Liver (tissue), 9 donors: Measurements from ENCODE around the gene RASSF3. TPM values are rescaled to one million over a fixed set of nuclear protein-coding genes. Genes with fewer than 3 reads are reported as not detected.

Experiments
- DNase-seq: peaks from one replicate; pipeline ENCODE4 v3.0.0-alpha.2; 2017; ENCODE audit warnings: low spot score
- H3K27ac ChIP-seq, 2 donors: one replicate each; pipeline ENCODE4 v1.7.0; 2013; ENCODE audit warnings: inconsistent platforms in 2 of 2, low read length in 2 of 2, control low read depth in 1 of 2, low read depth in 1 of 2, mild to moderate bottlenecking in 1 of 2
- H3K27me3 ChIP-seq, 4 donors: one replicate each; pipeline versions ENCODE4 v1.6.1 to v1.7.0; 2013; ENCODE audit warnings: low read length in 3 of 4, inconsistent platforms in 1 of 4, mild to moderate bottlenecking in 1 of 4, moderate library complexity in 1 of 4; ENCODE audit not compliant: control insufficient read depth in 4 of 4, insufficient read depth in 4 of 4
- H3K36me3 ChIP-seq, 4 donors: one replicate each; pipeline versions ENCODE4 v1.6.1 to v1.7.0; 2013; ENCODE audit warnings: low read length in 3 of 4, mild to moderate bottlenecking in 3 of 4, low read depth in 1 of 4, moderate library complexity in 1 of 4; ENCODE audit not compliant: control insufficient read depth in 4 of 4, insufficient read depth in 3 of 4
- H3K4me1 ChIP-seq, 4 donors: one replicate each; pipeline versions ENCODE4 v1.6.1 to v1.7.0; 2013; ENCODE audit warnings: low read length in 3 of 4, mild to moderate bottlenecking in 3 of 4, moderate library complexity in 1 of 4; ENCODE audit not compliant: control insufficient read depth in 4 of 4, insufficient read depth in 4 of 4
- H3K4me3 ChIP-seq, 3 donors: one replicate each; pipeline versions ENCODE4 v1.6.1 to v1.7.0; 2013; ENCODE audit warnings: low read length in 3 of 3, control low read depth in 1 of 3, low read depth in 1 of 3, mild to moderate bottlenecking in 1 of 3
- H3K9ac ChIP-seq, 2 donors: one replicate each; pipeline ENCODE4 v1.7.0; 2013; ENCODE audit warnings: low read length in 2 of 2, mild to moderate bottlenecking in 2 of 2, moderate library complexity in 2 of 2, control low read depth in 1 of 2, low read depth in 1 of 2
- H3K9me3 ChIP-seq, 4 donors: one replicate each; pipeline versions ENCODE4 v1.6.1 to v1.7.0; 2013; ENCODE audit warnings: low read length in 3 of 4; ENCODE audit not compliant: control insufficient read depth in 4 of 4
- ATF3 ChIP-seq: IDR thresholded peaks from 2 replicates; pipeline ENCODE4 v1.6.1; 2016; ENCODE audit warnings: antibody characterized with exemption
- CTCF ChIP-seq: fragments of 150-350 bp; IDR thresholded peaks from 2 replicates; pipeline ENCODE4 v1.5.1; 2017; ENCODE audit warnings: improper control_type of control experiment, low read depth, low read length; ENCODE audit not compliant: missing input control
- EGR1 ChIP-seq, 2 donors: IDR thresholded peaks; 2 replicates each; pipeline ENCODE4 v1.6.1; 2016 to 2018; ENCODE audit warnings: antibody characterized with exemption in 2 of 2, low read depth in 2 of 2
- FOXA1 ChIP-seq: IDR thresholded peaks from 2 replicates; pipeline ENCODE4 v1.6.1; 2016; ENCODE audit warnings: antibody characterized with exemption
- FOXA2 ChIP-seq: IDR thresholded peaks from 2 replicates; pipeline ENCODE4 v1.6.1; 2016; ENCODE audit warnings: antibody characterized with exemption
- GABPA ChIP-seq, 2 donors: IDR thresholded peaks in 1 of 2; conservative IDR thresholded peaks in 1 of 2; 2 replicates each; pipeline ENCODE4 v1.6.1; 2016; ENCODE audit warnings: antibody characterized with exemption in 2 of 2, mild to moderate bottlenecking in 1 of 2, moderate library complexity in 1 of 2
- HNF4A ChIP-seq, 2 donors: conservative IDR thresholded peaks; 2 replicates each; pipeline ENCODE4 v1.6.1; 2016; ENCODE audit warnings: antibody characterized with exemption in 2 of 2, mild to moderate bottlenecking in 2 of 2
- HNF4G ChIP-seq: IDR thresholded peaks from 2 replicates; pipeline ENCODE4 v1.6.1; 2016; ENCODE audit warnings: antibody characterized with exemption
- JUND ChIP-seq, 2 donors: IDR thresholded peaks; 2 replicates each; pipeline ENCODE4 v1.6.1; 2016; ENCODE audit warnings: antibody characterized with exemption in 2 of 2
- MAX ChIP-seq: IDR thresholded peaks from 2 replicates; pipeline ENCODE4 v1.6.1; 2016; ENCODE audit warnings: antibody characterized with exemption
- NR2F2 ChIP-seq: IDR thresholded peaks from 2 replicates; pipeline ENCODE4 v1.6.1; 2016; ENCODE audit warnings: antibody characterized with exemption
- RAD21 ChIP-seq, 2 donors: IDR thresholded peaks; 2 replicates each; pipeline ENCODE4 v1.6.1; 2016; ENCODE audit warnings: antibody characterized with exemption in 2 of 2, mild to moderate bottlenecking in 2 of 2
- REST ChIP-seq: IDR thresholded peaks from 2 replicates; pipeline ENCODE4 v1.6.1; 2016; ENCODE audit warnings: antibody characterized with exemption, mild to moderate bottlenecking
- RXRA ChIP-seq, 2 donors: IDR thresholded peaks; 2 replicates each; pipeline ENCODE4 v1.6.1; 2017 to 2018; ENCODE audit warnings: antibody characterized with exemption in 2 of 2, mild to moderate bottlenecking in 1 of 2
- SP1 ChIP-seq: IDR thresholded peaks from 2 replicates; pipeline ENCODE4 v1.6.1; 2018; ENCODE audit warnings: antibody characterized with exemption, mild to moderate bottlenecking
- TAF1 ChIP-seq: conservative IDR thresholded peaks from 2 replicates; pipeline ENCODE4 v1.6.1; 2016; ENCODE audit warnings: antibody characterized with exemption, mild to moderate bottlenecking
- YY1 ChIP-seq: IDR thresholded peaks from 2 replicates; pipeline ENCODE4 v1.6.1; 2016; ENCODE audit warnings: antibody characterized with exemption, mild to moderate bottlenecking
- ZBTB33 ChIP-seq: IDR thresholded peaks from 2 replicates; pipeline ENCODE4 v1.6.1; 2016; ENCODE audit warnings: antibody characterized with exemption
- WGBS: extraction: QIAGEN DNeasy Blood & Tissue Kit; methylation state at CpG from one replicate; pipeline ENCODE4 v1.1.7; 2013; 5-methylcytosine and 5-hydroxymethylcytosine counted together
- polyA plus RNA-seq, 2 donors: library from polyadenylated mRNA; stranded (reverse) in 1 of 2; unstranded in 1 of 2; fragments of 200-250 nt in 1 of 2; fragments of >200 nt in 1 of 2; fragmentation: Nextera tagmentation in 1 of 2; extraction: Ambion mirVana in 1 of 2; gene quantifications; one replicate each; pipeline versions ENCODE4 v1.2.1 to v1.2.3, GENCODE V29; 2013 to 2015
- total RNA-seq, 2 donors: library from RNA; depleted of rRNA; stranded (reverse); fragments of >200 nt; gene quantifications; one replicate each; pipeline ENCODE4 v1.2.3, GENCODE V29; 2014
- donor health status: healthy.
- donor health status: healthy.
- donor health status: healthy.
- donor health status: healthy.
- donor health status: healthy.

RASSF3 gene
- total and polyA plus RNA-seq, 4 donors, result 2.2 to 9.1 (median 5.6) TPM

- Histone ChIP-seq H3K27me3 (no peaks in the 10 kb centered on the region), H3K4me1 (no peaks in the 10 kb centered on the region), H3K9me3 (no peaks in the 10 kb centered on the region), H3K27ac (no peak overlapping the region), H3K4me3 (no peak overlapping the region), H3K36me3 (peaks cover 0 to 2% (median 0%) of the 10 kb centered on the region in 4 donors), H3K9ac (no peak overlapping the region)
- WGBS, result 97% methylated on average over 2 of the region's 2 CpGs
- no peak for DNase-seq
- TF ChIP-seq YY1 (no peak), REST (no peak), HNF4A (conservative IDR thresholded peaks at IDR 0.05) (no peak), RXRA (IDR thresholded peaks at IDR 0.05) (no peak), GABPA (IDR thresholded peaks at IDR 0.05 in 1 of 2, conservative IDR thresholded peaks at IDR 0.05 in 1 of 2) (no peak), NR2F2 (no peak), SP1 (no peak), JUND (IDR thresholded peaks at IDR 0.05) (no peak), TAF1 (no peak), FOXA2 (no peak), RAD21 (IDR thresholded peaks at IDR 0.05) (no peak), EGR1 (IDR thresholded peaks at IDR 0.05; ENCODE audit: low read depth in 2 of 2) (no peak), ATF3 (no peak), CTCF (no peak), MAX (no peak), ZBTB33 (no peak), HNF4G (no peak), FOXA1 (no peak)
Observed at GRCh38 chr12:64707926-64708325, 97.6 kb downstream of the RASSF3 start.
